Measurements from ENCODE around the gene CCT2.

Gene CCT2

GRCh38 chr12:69639400-69640016, 54.2 kb downstream of the CCT2 start:
- DNase-seq (ENCODE audit: low read depth in 4 of 4, low spot score in 1 of 4): peak; percentile 15 to 51 (median 38)

DNA sequence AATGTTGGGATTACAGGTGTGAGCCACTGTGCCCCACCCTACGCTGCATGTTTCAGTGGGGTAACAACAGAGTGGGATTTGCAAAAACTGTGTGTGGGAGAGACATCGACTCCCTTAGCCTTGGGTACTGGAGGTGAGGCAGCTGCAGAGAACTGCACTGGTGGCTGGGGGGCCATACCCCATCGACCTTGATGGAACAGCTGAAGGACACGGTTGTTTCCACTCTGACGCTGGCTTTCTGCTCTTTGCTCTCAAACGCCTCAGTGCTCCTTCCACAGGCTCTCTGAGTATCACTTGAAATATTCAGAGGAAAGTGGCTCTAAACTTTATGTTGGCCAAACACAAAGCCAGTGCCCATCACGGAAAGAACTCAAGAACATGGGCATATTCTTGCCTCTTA, 56.3 kb downstream of the CCT2 start:
- no peak for DNase-seq (ENCODE audit: low read depth in 4 of 4, low spot score in 1 of 4)

- no peak for DNase-seq (ENCODE audit: low read depth in 4 of 4, low spot score in 1 of 4)
These were observed 57.3 kb downstream of the CCT2 start for GRCh38 chr12:69642531-69642930.

GRCh38 chr12:69644511-69644910, 59.3 kb downstream of the CCT2 start:
- no peak for DNase-seq (ENCODE audit: low read depth in 4 of 4, low spot score in 1 of 4)

DNA sequence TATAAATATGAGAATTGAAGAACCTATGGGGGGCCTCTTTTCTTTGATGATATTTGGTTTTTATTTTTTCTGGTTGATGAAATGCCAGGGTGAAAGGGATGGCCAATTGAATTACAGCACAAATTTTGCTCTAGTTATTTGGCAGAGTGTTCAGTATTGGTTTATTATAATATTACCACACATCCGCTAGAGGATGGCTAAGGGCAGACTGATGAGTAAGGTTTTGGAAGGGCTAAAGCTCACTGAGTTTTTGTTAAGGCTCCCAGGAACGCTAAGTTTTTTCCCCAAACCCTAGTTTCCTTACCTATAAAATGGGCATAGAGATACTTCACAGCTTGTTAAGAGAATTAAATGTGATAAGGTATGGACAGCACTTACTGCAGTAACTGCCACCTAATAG, 59.8 kb downstream of the CCT2 start:
- DNase-seq (ENCODE audit: low read depth in 4 of 4, low spot score in 1 of 4): no peak

GRCh38 chr12:69647178-69647577, 61.9 kb downstream of the CCT2 start:
- DNase-seq (ENCODE audit: low read depth in 4 of 4, low spot score in 1 of 4): no peak

DNA sequence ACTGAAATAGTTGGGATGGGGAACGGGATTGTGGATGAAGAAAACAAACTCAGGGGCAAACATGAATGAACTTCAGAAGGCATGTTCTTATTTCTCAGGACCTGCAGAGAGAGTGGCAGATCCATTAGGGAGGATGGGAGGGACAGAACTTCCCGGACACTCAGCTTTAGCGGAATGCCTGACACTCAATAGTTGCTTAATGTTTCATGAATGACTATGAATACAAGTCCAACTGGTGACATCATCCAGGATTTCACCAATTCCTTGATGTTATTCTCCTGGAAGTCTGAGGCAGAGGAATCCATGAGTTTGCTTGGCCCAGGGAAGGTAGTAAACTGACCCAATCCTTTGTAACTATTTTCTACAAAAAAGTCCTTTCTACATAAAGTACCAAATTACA, 63.2 kb downstream of the CCT2 start:
- DNase-seq (ENCODE audit: low read depth in 4 of 4, low spot score in 1 of 4): no peak

DNA sequence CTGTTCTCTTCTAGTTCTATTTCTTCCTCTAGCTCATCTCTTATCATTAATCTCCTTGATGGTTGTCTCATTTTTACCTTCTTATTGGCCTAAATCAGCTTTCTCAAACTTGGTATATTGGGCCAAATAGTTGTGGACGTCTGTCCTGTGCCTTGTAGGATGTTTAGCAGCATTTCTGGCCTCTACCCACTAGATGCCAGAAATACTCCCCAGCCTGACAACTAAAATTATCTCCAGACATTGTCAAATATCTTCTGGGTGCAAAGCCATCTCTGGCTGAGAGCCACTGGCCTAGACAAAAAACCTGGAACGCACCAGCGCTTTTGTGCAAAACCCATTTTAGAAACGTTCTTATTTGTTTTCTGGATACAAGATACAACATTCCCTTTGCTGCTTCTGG, 64.3 kb downstream of the CCT2 start:
- DNase-seq (ENCODE audit: low read depth in 4 of 4, low spot score in 1 of 4): no peak
